Naive B cell (primary cell): ENCODE measurements around the gene ERBIN. TPM values are rescaled to one million over a fixed set of nuclear protein-coding genes. Genes with fewer than 3 reads are reported as not detected.
"Not testable (repeated sequence)": the region's sequence is repeated elsewhere in the genome, so short reads cannot be mapped to it uniquely, and the experiment has no call there.

ENCODE experiments used
- ATAC-seq, 2 donors: fragments of 150-1000 bp; cut with Tn5 transposase; 2 replicates each; pipeline ENCODE4 v1.10.0; 2021; ENCODE audit warnings: low read depth in 2 of 2, mild to moderate bottlenecking in 2 of 2, moderate library complexity in 2 of 2
- DNase-seq: peaks from one replicate; pipeline ENCODE4 v3.0.0; 2022
- H3K27ac Mint-ChIP-seq, 6 donors: one replicate each; pipeline ENCODE4 v1.8.0; 2020 to 2022; ENCODE audit warnings: mild to moderate bottlenecking in 6 of 6, mixed read lengths in 6 of 6, moderate library complexity in 5 of 6, inconsistent platforms in 2 of 6
- H3K27me3 Mint-ChIP-seq, 3 donors: one replicate each; pipeline ENCODE4 v1.8.0; 2021 to 2022; ENCODE audit warnings: mixed read lengths in 3 of 3, mild to moderate bottlenecking in 1 of 3
- H3K36me3 Mint-ChIP-seq, 2 donors: one replicate each; pipeline ENCODE4 v1.8.0; 2020 to 2022; ENCODE audit warnings: mixed read lengths in 2 of 2, inconsistent platforms in 1 of 2, mild to moderate bottlenecking in 1 of 2
- H3K4me1 Mint-ChIP-seq, 3 donors: one replicate each; pipeline ENCODE4 v1.8.0; 2020 to 2022; ENCODE audit warnings: mixed read lengths in 3 of 3, inconsistent platforms in 1 of 3, mild to moderate bottlenecking in 1 of 3, moderate library complexity in 1 of 3
- H3K4me3 Mint-ChIP-seq, 8 donors: one replicate each; pipeline ENCODE4 v1.8.0; 2020 to 2022; ENCODE audit warnings: mild to moderate bottlenecking in 8 of 8, mixed read lengths in 8 of 8, moderate library complexity in 8 of 8, inconsistent platforms in 2 of 8
- H3K9me3 Mint-ChIP-seq, 7 donors: one replicate each; pipeline ENCODE4 v1.8.0; 2020 to 2022; ENCODE audit warnings: mixed read lengths in 7 of 7, mild to moderate bottlenecking in 5 of 7, inconsistent platforms in 2 of 7, moderate library complexity in 1 of 7
- polyA plus RNA-seq, 6 donors: library from polyadenylated mRNA; unstranded; fragments of 300-500 nt; fragmentation: Illumina TruSeq; gene quantifications; one replicate each; pipeline ENCODE4 v1.2.3, GENCODE V29; 2021; ENCODE audit warnings: low read depth in 6 of 6

The ERBIN gene, protein sequence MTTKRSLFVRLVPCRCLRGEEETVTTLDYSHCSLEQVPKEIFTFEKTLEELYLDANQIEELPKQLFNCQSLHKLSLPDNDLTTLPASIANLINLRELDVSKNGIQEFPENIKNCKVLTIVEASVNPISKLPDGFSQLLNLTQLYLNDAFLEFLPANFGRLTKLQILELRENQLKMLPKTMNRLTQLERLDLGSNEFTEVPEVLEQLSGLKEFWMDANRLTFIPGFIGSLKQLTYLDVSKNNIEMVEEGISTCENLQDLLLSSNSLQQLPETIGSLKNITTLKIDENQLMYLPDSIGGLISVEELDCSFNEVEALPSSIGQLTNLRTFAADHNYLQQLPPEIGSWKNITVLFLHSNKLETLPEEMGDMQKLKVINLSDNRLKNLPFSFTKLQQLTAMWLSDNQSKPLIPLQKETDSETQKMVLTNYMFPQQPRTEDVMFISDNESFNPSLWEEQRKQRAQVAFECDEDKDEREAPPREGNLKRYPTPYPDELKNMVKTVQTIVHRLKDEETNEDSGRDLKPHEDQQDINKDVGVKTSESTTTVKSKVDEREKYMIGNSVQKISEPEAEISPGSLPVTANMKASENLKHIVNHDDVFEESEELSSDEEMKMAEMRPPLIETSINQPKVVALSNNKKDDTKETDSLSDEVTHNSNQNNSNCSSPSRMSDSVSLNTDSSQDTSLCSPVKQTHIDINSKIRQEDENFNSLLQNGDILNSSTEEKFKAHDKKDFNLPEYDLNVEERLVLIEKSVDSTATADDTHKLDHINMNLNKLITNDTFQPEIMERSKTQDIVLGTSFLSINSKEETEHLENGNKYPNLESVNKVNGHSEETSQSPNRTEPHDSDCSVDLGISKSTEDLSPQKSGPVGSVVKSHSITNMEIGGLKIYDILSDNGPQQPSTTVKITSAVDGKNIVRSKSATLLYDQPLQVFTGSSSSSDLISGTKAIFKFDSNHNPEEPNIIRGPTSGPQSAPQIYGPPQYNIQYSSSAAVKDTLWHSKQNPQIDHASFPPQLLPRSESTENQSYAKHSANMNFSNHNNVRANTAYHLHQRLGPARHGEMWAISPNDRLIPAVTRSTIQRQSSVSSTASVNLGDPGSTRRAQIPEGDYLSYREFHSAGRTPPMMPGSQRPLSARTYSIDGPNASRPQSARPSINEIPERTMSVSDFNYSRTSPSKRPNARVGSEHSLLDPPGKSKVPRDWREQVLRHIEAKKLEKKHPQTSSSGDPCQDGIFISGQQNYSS (N-terminal part only)
- polyA plus RNA-seq = 10 to 100 TPM; 18.4 to 57.6 (median 41.4) TPM

DNA sequence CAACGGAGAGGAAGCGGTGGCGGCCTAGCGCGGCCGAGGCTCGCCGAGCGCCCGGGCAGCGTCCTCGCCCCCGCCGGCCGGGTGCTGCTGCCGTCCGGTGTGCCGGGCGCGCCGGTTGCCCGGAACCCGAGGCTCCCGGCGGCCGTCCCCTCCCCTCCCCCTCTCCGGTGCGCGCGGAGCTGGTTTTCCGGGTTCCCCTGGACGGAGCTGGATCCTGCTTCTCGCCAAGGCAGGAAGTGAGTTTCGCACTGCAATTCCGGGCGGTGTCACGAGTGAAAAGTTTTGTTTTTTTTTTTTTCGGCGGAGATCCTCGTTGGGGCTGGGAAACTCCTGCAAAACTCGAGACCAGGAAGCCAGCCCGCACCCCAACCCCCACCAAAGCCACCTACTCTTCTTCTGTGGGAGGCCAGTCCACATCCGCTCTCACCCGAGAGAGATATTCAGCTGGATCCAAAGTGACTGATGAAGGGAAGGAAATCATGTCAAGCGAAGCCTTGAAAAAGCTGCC is at the start of gene ERBIN:
Gene ERBIN, plus strand, starts transcription at position 300 of the 508 bp plus-strand sequence. CDS start 66,144 bp downstream, outside the sequence.
- ATAC-seq (peak; percentile 2 to 3), DNase-seq (no peak)
- Mint-ChIP-seq H3K9me3 (no peaks in the 10 kb centered on the region), H3K4me3 (peak within 1 kb of the TSS; percentile 95 to 99 (median 98)), H3K4me1 (peaks cover 17 to 40% (median 33%) of the 10 kb centered on the region in 3 donors), H3K36me3 (peaks cover 0 to 9% of the 10 kb centered on the region in 2 donors), H3K27me3 (no peaks in the 10 kb centered on the region), H3K27ac (peak within 1 kb of the TSS; percentile 97 to 100 (median 98))

DNA sequence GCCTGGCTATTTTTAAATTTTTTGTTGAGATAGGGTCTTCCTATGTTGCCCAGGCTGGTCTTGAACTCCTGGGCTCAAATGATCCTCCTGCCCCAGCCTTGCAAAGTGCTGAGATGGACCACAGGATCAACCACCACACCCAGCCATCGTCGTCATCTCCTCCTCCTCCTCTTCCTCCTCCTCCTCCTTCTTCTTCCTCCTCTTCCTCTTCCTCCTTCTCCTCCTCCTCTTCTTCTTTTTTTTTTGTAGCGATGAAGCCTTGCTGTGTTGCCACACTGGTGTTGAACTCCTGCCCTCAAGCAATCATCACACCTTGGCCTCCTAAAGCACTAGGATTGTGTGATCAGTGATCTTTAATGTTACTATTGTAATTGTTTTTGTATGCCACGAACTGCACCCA is 49.4 kb upstream of the ERBIN start:
- Mint-ChIP-seq H3K27ac (no peak overlapping the region), H3K9me3 (peaks cover under 1 to 9% (median 4%) of the 10 kb centered on the region in 7 donors), H3K36me3 (peaks cover 0 to 7% of the 10 kb centered on the region in 2 donors), H3K4me3 (no peak overlapping the region), H3K27me3 (peaks cover 0 to 3% (median 0%) of the 10 kb centered on the region in 3 donors), H3K4me1 (peaks cover 0 to 3% (median 0%) of the 10 kb centered on the region in 3 donors)
- DNase-seq (no peak), ATAC-seq (no peak)

DNA sequence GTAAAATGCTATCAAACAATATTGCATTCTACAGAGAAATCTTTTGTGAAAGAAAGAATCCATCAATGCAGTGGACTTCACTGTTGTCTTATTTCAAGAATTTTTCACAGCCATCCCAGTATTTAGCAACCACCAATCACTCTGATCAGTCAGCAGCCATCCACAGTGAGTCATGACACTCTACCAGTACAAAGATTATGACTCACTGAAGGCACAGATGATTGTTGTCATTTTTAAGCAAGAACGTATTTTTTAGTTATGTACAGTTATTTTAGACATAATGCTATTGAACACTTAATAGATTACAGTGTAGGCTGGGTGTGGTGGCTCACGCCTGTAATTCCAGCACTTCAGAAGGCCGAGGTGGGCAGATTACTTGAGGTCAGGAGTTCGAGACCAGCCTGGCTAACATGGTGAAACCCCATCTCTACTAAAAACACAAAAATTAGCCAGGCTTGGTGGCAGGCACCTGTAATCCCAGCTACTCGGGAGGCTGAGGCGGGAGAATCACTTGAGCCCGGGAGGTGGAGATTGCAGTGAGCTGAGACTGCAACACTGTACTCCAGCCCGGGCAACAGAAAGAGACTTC is 46.6 kb upstream of the ERBIN start:
- ATAC-seq, H3K9me3 Mint-ChIP-seq, DNase-seq, H3K36me3 Mint-ChIP-seq, H3K27me3 Mint-ChIP-seq, H3K27ac Mint-ChIP-seq, H3K4me1 Mint-ChIP-seq, H3K4me3 Mint-ChIP-seq: not testable (repeated sequence)

DNA sequence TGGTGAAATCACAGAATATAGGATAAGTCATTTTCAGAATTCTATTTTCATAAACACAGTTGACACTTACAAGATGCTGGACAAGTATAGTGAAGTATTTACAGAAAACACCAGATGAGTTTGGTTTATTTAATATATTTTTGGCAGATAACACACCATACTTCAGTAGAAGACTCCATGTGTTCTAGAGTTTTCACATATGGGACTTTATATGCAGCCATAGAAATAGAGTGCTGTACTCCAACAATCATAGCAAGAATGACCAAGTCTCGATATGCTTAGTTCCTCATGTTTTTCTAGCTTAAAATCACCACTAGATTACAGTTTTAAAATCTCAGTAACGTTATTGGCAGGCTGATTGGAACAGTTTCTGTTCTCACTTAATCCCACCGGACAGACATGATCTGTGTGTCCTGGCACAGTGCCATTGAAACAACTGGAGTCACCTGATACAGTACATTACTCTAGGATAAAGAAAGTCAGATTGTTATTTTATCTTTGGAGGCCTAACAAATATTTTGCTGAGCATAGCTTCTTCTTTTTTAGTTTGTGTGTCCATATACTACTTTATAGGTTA is 45.8 kb upstream of the ERBIN start:
- no peak overlapping the region for H3K27ac Mint-ChIP-seq
- peaks cover 0 to 3% (median 0%) of the 10 kb centered on the region in 3 donors for H3K4me1 Mint-ChIP-seq
- H3K36me3 Mint-ChIP-seq = peaks cover 0 to 7% of the 10 kb centered on the region in 2 donors
- DNase-seq = no peak
- no peak overlapping the region for H3K4me3 Mint-ChIP-seq
- peaks cover 0 to 9% (median 4%) of the 10 kb centered on the region in 7 donors for H3K9me3 Mint-ChIP-seq
- no peak for ATAC-seq
- H3K27me3 Mint-ChIP-seq = peaks cover 0 to 3% (median 2%) of the 10 kb centered on the region in 3 donors

DNA sequence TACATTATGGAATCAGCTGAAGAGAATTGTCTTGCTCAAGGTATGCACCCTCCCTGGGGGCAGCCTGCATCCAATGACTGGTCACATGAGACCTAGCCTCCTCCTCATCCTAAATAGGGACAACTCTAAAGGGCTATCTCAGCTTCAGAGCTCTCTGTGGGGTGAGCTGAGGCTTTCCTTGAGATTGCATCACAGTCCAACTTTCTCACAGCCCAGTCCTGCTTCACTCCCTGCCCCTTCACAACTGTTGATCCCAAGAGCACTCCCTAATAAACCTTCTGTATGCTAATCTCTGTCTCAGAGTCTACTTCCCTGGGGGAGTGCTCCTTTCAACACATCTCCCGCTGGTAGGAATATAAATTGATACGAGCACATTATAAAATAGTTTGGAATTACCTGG is 44.1 kb upstream of the ERBIN start:
- no peak overlapping the region for H3K27ac Mint-ChIP-seq
- no peak for ATAC-seq

DNA sequence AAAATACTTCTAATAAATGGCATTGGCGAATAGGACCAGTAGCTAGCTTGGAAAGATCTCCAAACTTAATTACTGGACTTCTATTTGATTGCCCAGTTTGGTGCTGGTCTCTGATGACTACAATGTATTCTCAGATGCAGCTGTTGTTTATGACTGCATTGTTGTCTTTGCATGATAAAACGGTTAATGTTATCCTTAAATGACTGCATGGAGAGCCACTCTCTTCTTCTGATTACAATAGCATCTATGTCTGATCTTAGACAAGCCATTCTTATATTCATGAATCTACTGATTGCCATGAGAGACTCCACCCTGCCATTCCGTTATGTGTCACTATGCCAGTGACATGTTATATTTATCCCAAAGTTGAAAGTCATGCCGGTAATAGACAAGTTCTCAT is 42.9 kb upstream of the ERBIN start:
- Mint-ChIP-seq H3K27me3 (peaks cover 0 to 17% (median 13%) of the 10 kb centered on the region in 3 donors), H3K4me3 (no peak overlapping the region), H3K4me1 (no peaks in the 10 kb centered on the region)

More for the DNA sequence above, 44.1 kb upstream of the ERBIN start:
- Mint-ChIP-seq H3K9me3 (peaks cover 0 to 9% (median under 1%) of the 10 kb centered on the region in 7 donors), H3K27me3 (peaks cover 0 to 13% (median 11%) of the 10 kb centered on the region in 3 donors), H3K4me1 (no peaks in the 10 kb centered on the region), H3K4me3 (no peak overlapping the region), H3K36me3 (peaks cover 0 to 1% of the 10 kb centered on the region in 2 donors)
- DNase-seq = no peak

DNA sequence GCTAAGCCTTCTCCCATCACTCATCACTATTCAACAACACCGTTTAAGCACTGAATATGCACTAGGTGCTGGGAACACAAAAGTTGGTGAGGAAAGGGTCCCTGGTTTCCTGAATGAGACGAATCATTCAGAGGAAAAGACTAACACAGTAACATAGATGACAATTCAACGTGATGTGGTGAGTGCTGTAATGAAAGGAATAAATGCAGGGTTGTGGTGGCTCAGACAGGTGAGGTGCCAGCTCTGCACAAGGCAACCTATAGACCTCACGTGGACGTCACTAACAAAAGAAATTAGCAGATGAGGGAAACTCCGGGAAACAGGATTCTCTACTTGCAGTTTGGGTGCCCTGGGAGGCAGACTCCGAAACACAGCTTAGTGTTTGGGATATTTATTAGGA is 40.0 kb upstream of the ERBIN start:
- no peaks in the 10 kb centered on the region for H3K9me3 Mint-ChIP-seq
- H3K4me1 Mint-ChIP-seq = no peaks in the 10 kb centered on the region
- no peak overlapping the region for H3K4me3 Mint-ChIP-seq
- no peak for DNase-seq
- H3K27me3 Mint-ChIP-seq = peaks cover 0 to 17% (median 13%) of the 10 kb centered on the region in 3 donors
- H3K36me3 Mint-ChIP-seq = no peaks in the 10 kb centered on the region
- ATAC-seq = no peak
- peak overlapping the region in 2 of 6 donors; percentile 41 to 87 for H3K27ac Mint-ChIP-seq

More for the DNA sequence above, 42.9 kb upstream of the ERBIN start:
- ATAC-seq = no peak
- Mint-ChIP-seq H3K9me3 (peaks cover 0 to 3% (median 0%) of the 10 kb centered on the region in 7 donors), H3K36me3 (no peaks in the 10 kb centered on the region), H3K27ac (no peak overlapping the region)
- no peak for DNase-seq

DNA sequence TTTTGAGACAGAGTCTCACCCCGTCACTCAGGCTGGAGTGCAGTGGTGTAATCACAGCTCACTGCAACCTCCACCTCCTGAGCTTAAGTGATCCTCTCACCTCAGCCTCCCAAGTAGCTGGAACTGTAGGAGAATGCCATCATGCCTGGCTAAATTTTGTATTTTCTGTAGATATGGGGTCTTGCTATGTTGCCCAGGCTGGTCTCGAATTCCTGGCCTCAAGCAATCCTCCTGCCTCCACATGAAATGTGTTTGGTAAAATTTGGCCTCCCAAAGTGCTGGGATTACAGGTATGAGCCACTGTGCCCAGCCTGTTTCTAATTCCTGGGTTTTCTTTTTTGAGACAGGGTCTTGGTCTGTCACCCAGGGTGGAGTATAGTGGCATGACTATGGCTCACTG is 34.4 kb upstream of the ERBIN start:
- not testable (repeated sequence) for H3K4me3 Mint-ChIP-seq, ATAC-seq, H3K4me1 Mint-ChIP-seq, H3K36me3 Mint-ChIP-seq, DNase-seq, H3K9me3 Mint-ChIP-seq, H3K27me3 Mint-ChIP-seq
- H3K27ac Mint-ChIP-seq = peak overlapping the region in 1 of 6 donors; percentile 37

DNA sequence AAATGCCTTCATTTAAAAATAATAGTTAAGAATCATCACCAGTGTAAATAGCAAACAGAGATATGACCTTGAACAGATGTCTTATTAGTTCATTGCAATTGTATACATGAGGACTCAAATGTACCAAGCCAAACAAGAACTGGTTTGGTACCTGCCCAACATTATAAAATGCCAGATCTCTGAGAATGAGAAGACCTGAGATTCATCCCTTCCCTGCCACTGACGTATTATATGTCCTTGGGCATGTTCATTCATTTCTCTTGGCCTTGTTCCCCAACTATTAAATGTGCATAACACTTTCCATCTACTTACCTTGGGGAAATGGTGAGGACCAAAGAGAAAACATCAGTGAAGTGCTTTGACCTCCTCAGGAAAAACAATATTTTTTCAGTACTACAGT is 33.6 kb upstream of the ERBIN start:
- Mint-ChIP-seq H3K9me3 (no peaks in the 10 kb centered on the region), H3K27me3 (peaks cover 0 to under 1% (median 0%) of the 10 kb centered on the region in 3 donors), H3K4me1 (no peaks in the 10 kb centered on the region), H3K4me3 (no peak overlapping the region), H3K27ac (peak overlapping the region in 1 of 6 donors; percentile 30), H3K36me3 (no peaks in the 10 kb centered on the region)
- DNase-seq (no peak), ATAC-seq (no peak)

DNA sequence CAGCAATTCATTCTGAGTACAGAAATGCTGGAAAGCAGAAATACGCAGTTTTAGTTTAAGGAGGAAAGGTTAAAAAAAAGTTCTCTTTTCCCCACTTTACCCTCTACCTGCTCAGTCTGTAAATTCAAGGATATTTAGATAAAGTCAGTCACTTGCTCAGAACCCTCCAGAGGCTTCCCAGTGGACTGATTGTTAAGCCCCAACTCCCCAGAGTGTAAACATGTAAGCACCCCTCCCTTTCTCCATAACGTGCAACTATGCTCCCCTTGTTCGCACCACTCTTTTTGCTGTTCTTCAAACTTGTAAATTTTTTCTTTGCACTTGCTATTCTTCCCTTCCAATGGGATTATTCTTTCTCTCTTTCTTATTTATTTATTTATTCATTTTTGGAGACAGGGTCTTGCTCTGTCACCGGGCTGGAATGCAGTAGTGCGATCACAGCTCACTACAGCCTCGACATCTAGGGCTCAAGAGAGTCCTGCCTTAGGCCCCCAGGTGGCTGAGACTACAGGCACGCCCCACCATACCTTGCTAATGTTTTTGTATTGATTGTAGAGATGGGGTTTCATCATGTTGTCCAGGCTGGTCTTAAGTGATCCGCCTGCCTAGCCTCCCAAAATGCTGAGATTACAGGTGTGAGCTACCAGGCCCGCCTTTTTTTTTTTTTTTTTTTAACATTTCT is 32.5 kb upstream of the ERBIN start:
- no peaks in the 10 kb centered on the region for H3K27me3 Mint-ChIP-seq
- no peak for ATAC-seq
- no peak for DNase-seq
- H3K9me3 Mint-ChIP-seq = no peaks in the 10 kb centered on the region
- no peaks in the 10 kb centered on the region for H3K4me1 Mint-ChIP-seq
- H3K36me3 Mint-ChIP-seq = no peaks in the 10 kb centered on the region
- no peak overlapping the region for H3K4me3 Mint-ChIP-seq
- peak overlapping the region in 1 of 6 donors; percentile 16 for H3K27ac Mint-ChIP-seq

DNA sequence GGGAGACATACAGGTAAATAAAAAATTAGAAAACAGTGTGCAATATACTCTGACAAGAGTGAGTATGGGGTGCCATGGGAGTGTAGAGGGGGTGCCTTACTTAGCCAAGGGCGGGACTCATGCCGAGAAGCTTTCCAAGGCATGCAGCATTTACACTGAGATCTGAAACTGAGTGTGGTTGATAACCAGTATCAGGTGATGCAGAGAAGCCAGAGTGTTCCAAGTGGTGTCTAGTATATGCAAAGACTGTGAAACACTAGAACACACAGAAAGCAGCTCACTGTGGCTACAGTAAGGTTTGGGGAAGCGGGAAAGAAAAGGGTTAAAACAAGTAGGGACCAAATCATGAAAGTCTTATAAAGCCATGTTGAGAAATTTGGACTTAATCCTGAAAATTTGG is 30.5 kb upstream of the ERBIN start:
- ATAC-seq (no peak), DNase-seq (no peak)
- no peaks in the 10 kb centered on the region for H3K9me3 Mint-ChIP-seq
- no peaks in the 10 kb centered on the region for H3K4me1 Mint-ChIP-seq
- no peaks in the 10 kb centered on the region for H3K27me3 Mint-ChIP-seq
- H3K4me3 Mint-ChIP-seq = no peak overlapping the region
- H3K27ac Mint-ChIP-seq = no peak overlapping the region
- H3K36me3 Mint-ChIP-seq = no peaks in the 10 kb centered on the region

DNA sequence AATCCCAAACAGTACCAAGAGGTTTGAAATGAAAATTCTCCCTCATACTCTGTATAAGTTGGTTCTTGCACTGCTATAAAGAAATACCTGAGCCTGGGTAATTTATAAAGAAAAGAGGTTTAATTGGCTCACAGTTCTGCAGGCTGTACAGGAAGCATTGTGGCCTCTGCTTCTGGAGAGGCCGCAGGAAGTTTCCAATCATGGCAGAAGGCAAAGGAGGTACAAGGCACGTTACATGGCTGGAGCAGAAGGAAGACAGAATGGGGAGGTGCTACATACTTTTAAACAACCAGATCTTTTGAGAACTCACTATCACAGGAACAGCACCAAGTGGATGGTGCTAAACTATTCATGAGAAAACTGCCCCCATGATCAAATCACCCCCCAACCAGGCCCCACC is 25.6 kb upstream of the ERBIN start:
- no peak overlapping the region for H3K4me3 Mint-ChIP-seq
- peaks cover 0 to 3% (median 0%) of the 10 kb centered on the region in 3 donors for H3K27me3 Mint-ChIP-seq
- no peak overlapping the region for H3K27ac Mint-ChIP-seq

More for the DNA sequence above, 25.6 kb upstream of the ERBIN start:
- no peaks in the 10 kb centered on the region for H3K9me3 Mint-ChIP-seq
- no peak for DNase-seq
- H3K4me1 Mint-ChIP-seq = no peaks in the 10 kb centered on the region
- no peaks in the 10 kb centered on the region for H3K36me3 Mint-ChIP-seq
- no peak for ATAC-seq
